SK-N-MC (cell line): Measurements from ENCODE around the gene SOSTDC1.

Experiments
- EZH2 ChIP-seq: fragments of 200-600 bp; sonication (generic); IDR thresholded peaks from one replicate; pipeline ENCODE4 v1.6.1; 2017; ENCODE audit warnings: antibody characterized with exemption
- FOXP2 ChIP-seq: optimal IDR thresholded peaks from 2 replicates; pipeline ENCODE3; 2011; ENCODE audit warnings: mild to moderate bottlenecking, moderate library complexity; ENCODE audit not compliant: insufficient read depth; ENCODE audit errors: extremely low read length, control extremely low read depth
- POLR2AphosphoS5 ChIP-seq: IDR thresholded peaks from 2 replicates; pipeline ENCODE4 v1.6.1; 2012; ENCODE audit warnings: mild to moderate bottlenecking, low read depth, low read length, borderline replicate concordance

- TF ChIP-seq EZH2 = no peak
- TF ChIP-seq POLR2AphosphoS5 = no peak
- no peak for TF ChIP-seq FOXP2
Measured at GRCh38 chr7:16422103-16422435, 43.5 kb downstream of the SOSTDC1 start.
